ENCODE measurements around the gene LRTM1.

LRTM1 gene

GRCh38 chr3:54917174-54917573 is 10.7 kb downstream of the LRTM1 start:
- Mint-ChIP-seq H3K4me1 (ENCODE audit: low read depth) (no peaks in the 10 kb centered on the region), H3K4me3 (no peak overlapping the region), H3K36me3 (ENCODE audit: low read depth) (no peaks in the 10 kb centered on the region), H3K27ac (no peak overlapping the region), H3K27me3 (no peaks in the 10 kb centered on the region), H3K9me3 (peaks cover 2% of the 10 kb centered on the region)
- DNase-seq, result no peak

GRCh38 chr3:54916732-54917131 is 11.1 kb downstream of the LRTM1 start:
- no peaks in the 10 kb centered on the region for H3K4me1 Mint-ChIP-seq (ENCODE audit: low read depth)
- no peak for DNase-seq

GRCh38 chr3:54915976-54916375 is 11.9 kb downstream of the LRTM1 start:
- Mint-ChIP-seq H3K27me3 (no peaks in the 10 kb centered on the region), H3K9me3 (peaks cover 2% of the 10 kb centered on the region), H3K4me1 (ENCODE audit: low read depth) (no peaks in the 10 kb centered on the region), H3K4me3 (no peak overlapping the region), H3K36me3 (ENCODE audit: low read depth) (no peaks in the 10 kb centered on the region), H3K27ac (no peak overlapping the region)
- DNase-seq, result no peak

More at GRCh38 chr3:54916732-54917131, 11.1 kb downstream of the LRTM1 start:
- Mint-ChIP-seq H3K36me3 (ENCODE audit: low read depth) (no peaks in the 10 kb centered on the region), H3K4me3 (no peak overlapping the region), H3K27ac (no peak overlapping the region), H3K27me3 (no peaks in the 10 kb centered on the region), H3K9me3 (peaks cover 2% of the 10 kb centered on the region)

- Mint-ChIP-seq H3K36me3 (ENCODE audit: low read depth) (no peaks in the 10 kb centered on the region), H3K9me3 (peaks cover 2% of the 10 kb centered on the region), H3K4me3 (no peak overlapping the region), H3K27ac (no peak overlapping the region), H3K27me3 (no peaks in the 10 kb centered on the region), H3K4me1 (ENCODE audit: low read depth) (no peaks in the 10 kb centered on the region)
- DNase-seq, result no peak
Observed at GRCh38 chr3:54915181-54915580, 12.7 kb downstream of the LRTM1 start.

- Mint-ChIP-seq H3K36me3 (ENCODE audit: low read depth) (no peaks in the 10 kb centered on the region), H3K4me3 (no peak overlapping the region), H3K27me3 (no peaks in the 10 kb centered on the region), H3K27ac (no peak overlapping the region), H3K9me3 (peaks cover 2% of the 10 kb centered on the region), H3K4me1 (ENCODE audit: low read depth) (no peaks in the 10 kb centered on the region)
- no peak for DNase-seq
Observed at GRCh38 chr3:54914180-54914579, 13.7 kb downstream of the LRTM1 start.

- DNase-seq, result no peak
- Mint-ChIP-seq H3K4me1 (ENCODE audit: low read depth) (no peaks in the 10 kb centered on the region), H3K4me3 (no peak overlapping the region), H3K36me3 (ENCODE audit: low read depth) (no peaks in the 10 kb centered on the region), H3K27ac (no peak overlapping the region), H3K27me3 (no peaks in the 10 kb centered on the region), H3K9me3 (no peaks in the 10 kb centered on the region)
Observed at GRCh38 chr3:54909191-54909590, 18.7 kb downstream of the LRTM1 start.

GRCh38 chr3:54906763-54907162 is 21.1 kb downstream of the LRTM1 start:
- Mint-ChIP-seq H3K4me3 (no peak overlapping the region), H3K27me3 (no peaks in the 10 kb centered on the region), H3K36me3 (ENCODE audit: low read depth) (no peaks in the 10 kb centered on the region)

GRCh38 chr3:54905920-54906319 is 21.9 kb downstream of the LRTM1 start:
- Mint-ChIP-seq H3K9me3 (no peaks in the 10 kb centered on the region), H3K36me3 (ENCODE audit: low read depth) (no peaks in the 10 kb centered on the region), H3K27me3 (no peaks in the 10 kb centered on the region), H3K4me3 (no peak overlapping the region), H3K4me1 (ENCODE audit: low read depth) (no peaks in the 10 kb centered on the region), H3K27ac (no peak overlapping the region)
- DNase-seq, result no peak

More at GRCh38 chr3:54906763-54907162, 21.1 kb downstream of the LRTM1 start:
- Mint-ChIP-seq H3K9me3 (no peaks in the 10 kb centered on the region), H3K27ac (no peak overlapping the region), H3K4me1 (ENCODE audit: low read depth) (no peaks in the 10 kb centered on the region)
- no peak for DNase-seq

GRCh38 chr3:54905261-54905888 is 22.5 kb downstream of the LRTM1 start:
- DNase-seq, result no peak
- no peak overlapping the region for H3K4me3 Mint-ChIP-seq
- H3K36me3 Mint-ChIP-seq (ENCODE audit: low read depth), result no peaks in the 10 kb centered on the region
- H3K27me3 Mint-ChIP-seq, result no peaks in the 10 kb centered on the region
- no peak overlapping the region for H3K27ac Mint-ChIP-seq
- no peaks in the 10 kb centered on the region for H3K4me1 Mint-ChIP-seq (ENCODE audit: low read depth)
- H3K9me3 Mint-ChIP-seq, result no peaks in the 10 kb centered on the region

GRCh38 chr3:54901906-54902685 is 25.8 kb downstream of the LRTM1 start:
- Mint-ChIP-seq H3K9me3 (no peaks in the 10 kb centered on the region), H3K27me3 (no peaks in the 10 kb centered on the region)

GRCh38 chr3:54900838-54901591 is 26.8 kb downstream of the LRTM1 start:
- no peaks in the 10 kb centered on the region for H3K27me3 Mint-ChIP-seq
- no peak for DNase-seq
- H3K36me3 Mint-ChIP-seq (ENCODE audit: low read depth), result no peaks in the 10 kb centered on the region
- no peaks in the 10 kb centered on the region for H3K4me1 Mint-ChIP-seq (ENCODE audit: low read depth)
- no peak overlapping the region for H3K27ac Mint-ChIP-seq
- H3K4me3 Mint-ChIP-seq, result no peak overlapping the region
- H3K9me3 Mint-ChIP-seq, result no peaks in the 10 kb centered on the region

More at GRCh38 chr3:54901906-54902685, 25.8 kb downstream of the LRTM1 start:
- Mint-ChIP-seq H3K36me3 (ENCODE audit: low read depth) (no peaks in the 10 kb centered on the region), H3K4me3 (no peak overlapping the region), H3K4me1 (ENCODE audit: low read depth) (no peaks in the 10 kb centered on the region), H3K27ac (no peak overlapping the region)
- DNase-seq, result no peak

- no peaks in the 10 kb centered on the region for H3K4me1 Mint-ChIP-seq (ENCODE audit: low read depth)
Observed at GRCh38 chr3:54899273-54899672, 28.6 kb downstream of the LRTM1 start.

GRCh38 chr3:54897028-54897711 is 30.7 kb downstream of the LRTM1 start:
- H3K4me3 Mint-ChIP-seq, result no peak overlapping the region
- peaks cover 2% of the 10 kb centered on the region for H3K9me3 Mint-ChIP-seq
- H3K27me3 Mint-ChIP-seq, result no peaks in the 10 kb centered on the region
- H3K36me3 Mint-ChIP-seq (ENCODE audit: low read depth), result no peaks in the 10 kb centered on the region
- DNase-seq, result no peak
- no peak overlapping the region for H3K27ac Mint-ChIP-seq
- H3K4me1 Mint-ChIP-seq (ENCODE audit: low read depth), result no peaks in the 10 kb centered on the region

More at GRCh38 chr3:54899273-54899672, 28.6 kb downstream of the LRTM1 start:
- no peak for DNase-seq
- no peaks in the 10 kb centered on the region for H3K36me3 Mint-ChIP-seq (ENCODE audit: low read depth)
- no peaks in the 10 kb centered on the region for H3K9me3 Mint-ChIP-seq
- no peak overlapping the region for H3K4me3 Mint-ChIP-seq
- H3K27ac Mint-ChIP-seq, result no peak overlapping the region
- no peaks in the 10 kb centered on the region for H3K27me3 Mint-ChIP-seq

- Mint-ChIP-seq H3K27me3 (no peaks in the 10 kb centered on the region), H3K4me1 (ENCODE audit: low read depth) (no peaks in the 10 kb centered on the region), H3K36me3 (ENCODE audit: low read depth) (no peaks in the 10 kb centered on the region), H3K27ac (no peak overlapping the region), H3K9me3 (peaks cover 2% of the 10 kb centered on the region), H3K4me3 (no peak overlapping the region)
- DNase-seq, result no peak
Observed at GRCh38 chr3:54895613-54896012, 32.2 kb downstream of the LRTM1 start.
